Activated CD8-positive, alpha-beta memory T cell treated with anti-CD3 and anti-CD28 coated beads for 48 hours (primary cell): ENCODE results near the gene C1QTNF3.
"Not testable (repeated sequence)": the region's sequence is repeated elsewhere in the genome, so short reads cannot be mapped to it uniquely, and the experiment has no call there.

Experiments used
- DNase-seq, 3 experiments: peaks; one replicate each; pipeline ENCODE4 v3.0.0-alpha.2; 2020; ENCODE audit warnings: low read depth in 2 of 3, low spot score in 2 of 3

C1QTNF3 gene

GRCh38 chr5:34053133-34053532, 10.1 kb upstream of the C1QTNF3 start:
- DNase-seq = no peak

GRCh38 chr5:34051374-34051980, 8.5 kb upstream of the C1QTNF3 start:
- no peak for DNase-seq

- DNase-seq = no peak
Measured at GRCh38 chr5:34047774-34048572, 5.0 kb upstream of the C1QTNF3 start.

GRCh38 chr5:34047143-34047542, 4.1 kb upstream of the C1QTNF3 start:
- no peak for DNase-seq

GRCh38 chr5:34045996-34046395, 3.0 kb upstream of the C1QTNF3 start:
- no peak for DNase-seq

- DNase-seq = peak in 1 of 3 experiments; percentile 5
Measured at GRCh38 chr5:34045023-34045422, 2.0 kb upstream of the C1QTNF3 start.

GRCh38 chr5:34042321-34042720, 692 bp downstream of the C1QTNF3 start:
- no peak for DNase-seq

GRCh38 chr5:34041247-34041972, 1.6 kb downstream of the C1QTNF3 start:
- DNase-seq = no peak

GRCh38 chr5:34040472-34040871, 2.5 kb downstream of the C1QTNF3 start:
- no peak for DNase-seq

GRCh38 chr5:34039398-34040157, 3.4 kb downstream of the C1QTNF3 start:
- DNase-seq = no peak

GRCh38 chr5:34038838-34039237, 4.2 kb downstream of the C1QTNF3 start:
- DNase-seq = no peak

- no peak for DNase-seq
Measured at GRCh38 chr5:34038390-34038789, 4.6 kb downstream of the C1QTNF3 start.

GRCh38 chr5:34037726-34038125, 5.3 kb downstream of the C1QTNF3 start:
- no peak for DNase-seq

- no peak for DNase-seq
Measured at GRCh38 chr5:34035756-34036155, 7.3 kb downstream of the C1QTNF3 start.

GRCh38 chr5:34034534-34035327, 8.3 kb downstream of the C1QTNF3 start:
- no peak for DNase-seq

- no peak for DNase-seq
Measured at GRCh38 chr5:34031966-34032365, 11.0 kb downstream of the C1QTNF3 start.

- no peak for DNase-seq
Measured at GRCh38 chr5:34031117-34031516, 11.9 kb downstream of the C1QTNF3 start.

- not testable (repeated sequence) for DNase-seq
Measured at GRCh38 chr5:34030585-34030984, 12.4 kb downstream of the C1QTNF3 start.

GRCh38 chr5:34030048-34030447, 13.0 kb downstream of the C1QTNF3 start:
- no peak for DNase-seq

GRCh38 chr5:34028349-34028748, 14.7 kb downstream of the C1QTNF3 start:
- DNase-seq = no peak
